Keratinocyte (primary cell): Measurements from ENCODE around the gene GCM1.

ENCODE experiments used
- CTCF ChIP-seq, 3 experiments: IDR thresholded peaks in 1 of 3; conservative IDR thresholded peaks in 1 of 3; optimal IDR thresholded peaks in 1 of 3; 2 replicates in 2 of 3; 3 replicates in 1 of 3; pipeline versions ENCODE3 to v1.5.1; 2011; ENCODE audit warnings: low read length in 3 of 3, mild to moderate bottlenecking in 3 of 3, moderate library complexity in 2 of 3, control low read depth in 1 of 3, inconsistent platforms in 1 of 3; ENCODE audit not compliant: insufficient read depth in 2 of 3; ENCODE audit errors: extremely low read depth in 1 of 3
- EZH2 ChIP-seq: IDR thresholded peaks from one replicate; pipeline ENCODE4 v1.6.1; 2012; ENCODE audit warnings: inconsistent platforms, mild to moderate bottlenecking, low read length, moderate library complexity

DNA sequence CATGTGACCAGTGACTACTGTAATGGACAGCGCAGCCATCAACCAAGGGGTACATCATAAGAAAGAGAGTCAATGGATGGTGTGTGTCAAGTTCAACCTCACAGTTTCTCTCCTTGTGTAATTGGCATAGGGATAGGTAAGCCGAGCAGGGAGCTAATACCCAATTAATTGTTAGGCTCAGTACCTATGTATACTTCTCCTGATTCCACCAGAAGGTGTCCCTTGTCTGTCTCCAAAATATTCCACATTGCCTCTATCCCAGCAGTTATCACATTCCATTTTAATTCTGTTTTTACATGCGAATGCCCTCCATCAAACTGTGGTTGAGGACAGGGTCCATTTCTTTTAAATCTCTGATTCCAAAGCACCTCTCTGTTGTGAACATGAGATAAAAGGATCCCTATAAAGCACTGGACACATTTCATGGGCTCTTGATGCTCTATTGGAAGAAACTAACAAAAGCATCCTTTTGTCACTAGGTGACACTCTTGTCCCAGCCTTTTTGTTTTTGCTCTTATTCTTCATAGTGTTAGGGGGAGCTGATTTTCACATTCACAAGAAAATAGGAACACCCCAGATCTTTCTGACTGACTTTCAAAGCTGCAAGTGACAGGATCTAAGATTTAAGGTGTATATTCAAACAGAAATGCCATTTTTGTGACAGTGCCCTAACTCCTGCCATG, 44.5 kb downstream of the GCM1 start:
- TF ChIP-seq CTCF (optimal IDR thresholded peaks at IDR 0.05 in 1 of 3, IDR thresholded peaks at IDR 0.05 in 1 of 3, conservative IDR thresholded peaks at IDR 0.05 in 1 of 3; ENCODE audit: extremely low read depth in 1 of 3, insufficient read depth in 2 of 3, low read length in 3 of 3) (peak in 1 of 3 experiments; percentile 26), EZH2 (no peak)
